ENCODE results near the gene C1QTNF2.
"Not testable (repeated sequence)": the region's sequence is repeated elsewhere in the genome, so short reads cannot be mapped to it uniquely, and the experiment has no call there.

The C1QTNF2 gene

DNA sequence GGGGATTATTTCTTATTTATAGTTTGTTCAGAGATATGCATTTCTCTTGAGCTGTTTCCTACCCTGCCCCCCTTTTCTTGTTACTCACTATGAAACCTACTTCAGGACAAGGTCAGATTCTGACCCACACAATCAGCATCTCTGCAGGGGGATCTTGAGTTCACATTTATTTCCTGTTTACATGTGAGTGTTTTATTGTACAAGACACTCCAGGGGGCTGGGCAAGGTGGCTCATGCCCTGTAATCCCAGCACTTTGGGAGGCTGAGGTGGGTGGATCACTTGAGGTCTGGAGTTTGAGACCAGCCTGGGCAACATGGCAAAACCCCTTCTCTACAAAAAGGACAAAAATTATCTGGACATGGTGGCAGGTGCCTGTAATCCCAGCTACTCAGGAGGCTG is 29.9 kb downstream of the C1QTNF2 start:
- not testable (repeated sequence) for DNase-seq

DNA sequence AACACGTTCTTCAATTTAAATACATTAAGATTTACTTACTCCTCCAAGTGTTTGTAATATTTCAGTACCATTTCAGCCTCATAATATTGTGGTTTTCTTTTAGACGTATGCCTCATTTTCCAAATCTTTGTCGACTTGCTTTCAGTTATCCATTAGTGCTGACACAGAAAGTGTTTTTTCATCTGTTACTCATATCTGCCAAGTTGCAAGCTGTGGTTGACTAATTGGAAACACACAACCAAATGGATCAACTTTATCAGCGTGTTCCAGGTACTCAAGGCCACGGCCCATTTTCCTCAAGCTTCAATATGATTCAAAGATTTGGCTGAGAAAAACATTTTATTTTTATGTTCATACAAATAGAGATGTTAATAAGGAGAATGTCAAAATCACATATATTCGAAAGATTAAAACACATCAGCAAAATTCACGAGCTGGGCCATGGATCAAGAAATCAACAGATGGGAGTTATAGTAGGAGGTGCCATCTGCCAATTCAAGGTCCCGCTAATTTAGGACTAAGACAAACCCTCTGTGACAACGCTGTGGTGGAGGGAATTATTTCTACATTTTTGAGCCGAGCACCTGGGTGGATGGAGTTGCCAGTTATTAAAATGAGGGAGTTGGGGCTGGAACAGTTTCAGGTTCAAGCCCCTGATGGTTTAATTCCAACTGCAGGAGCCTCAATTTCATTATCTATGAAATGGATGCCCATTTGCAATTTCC is 30.9 kb downstream of the C1QTNF2 start:
- DNase-seq: no peak

DNA sequence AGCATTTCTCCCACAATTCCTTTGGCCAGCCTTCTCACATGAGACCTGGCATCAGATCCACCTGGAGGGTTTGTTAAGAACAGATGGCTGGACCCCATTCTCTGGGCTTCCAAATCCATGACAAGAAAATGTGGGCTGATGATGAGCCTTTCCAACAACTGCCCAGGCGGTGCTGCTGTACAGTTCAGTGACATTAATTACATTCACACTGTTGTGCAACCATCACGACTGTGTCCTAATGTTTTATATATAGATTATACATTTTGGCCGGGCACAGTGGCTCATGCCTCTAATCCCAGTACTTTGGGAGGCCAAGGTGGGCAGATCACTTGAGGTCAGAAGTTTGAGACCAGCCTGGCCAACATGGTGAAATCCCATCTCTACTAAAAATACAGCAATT is 35.7 kb downstream of the C1QTNF2 start:
- DNase-seq: not testable (repeated sequence)

DNA sequence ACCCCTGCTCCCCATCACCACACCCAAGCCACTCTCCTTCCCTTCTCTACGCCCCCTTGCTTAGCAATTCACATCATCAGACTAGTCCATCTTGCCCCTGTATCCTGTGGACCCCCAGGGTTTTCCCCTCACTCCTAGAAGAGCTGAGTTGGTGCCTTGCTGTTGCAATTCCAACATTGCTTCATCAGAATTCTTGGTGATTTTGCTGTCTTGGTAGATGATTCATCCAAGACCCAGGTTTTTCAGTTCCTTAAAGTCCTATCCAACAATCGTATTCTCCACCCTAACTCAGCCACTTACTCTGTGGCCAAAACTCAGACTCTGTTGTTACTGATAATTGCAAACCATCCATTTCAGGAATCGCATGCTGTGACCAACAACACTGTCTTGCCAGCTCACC is 36.7 kb downstream of the C1QTNF2 start:
- no peak for DNase-seq

DNA sequence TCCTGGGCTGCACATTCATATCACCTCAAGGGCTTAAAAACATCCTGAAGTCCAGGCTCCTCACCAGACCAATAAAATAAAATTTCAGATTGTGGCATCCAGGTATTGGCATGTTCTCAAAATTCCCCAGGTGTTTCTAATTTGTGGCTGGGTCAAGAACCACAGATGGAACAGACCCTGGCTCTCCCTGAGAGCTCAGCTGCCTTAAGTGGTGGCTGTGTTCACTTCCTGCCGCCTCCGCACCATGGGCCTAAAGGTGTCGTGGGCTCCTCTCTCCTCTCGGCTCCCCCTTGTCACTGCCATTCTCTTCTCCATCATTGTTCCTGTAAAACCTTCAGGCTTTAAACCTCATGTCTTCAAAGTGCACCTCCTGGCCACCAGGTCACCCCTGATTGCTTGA is 40.2 kb downstream of the C1QTNF2 start:
- DNase-seq: no peak

DNA sequence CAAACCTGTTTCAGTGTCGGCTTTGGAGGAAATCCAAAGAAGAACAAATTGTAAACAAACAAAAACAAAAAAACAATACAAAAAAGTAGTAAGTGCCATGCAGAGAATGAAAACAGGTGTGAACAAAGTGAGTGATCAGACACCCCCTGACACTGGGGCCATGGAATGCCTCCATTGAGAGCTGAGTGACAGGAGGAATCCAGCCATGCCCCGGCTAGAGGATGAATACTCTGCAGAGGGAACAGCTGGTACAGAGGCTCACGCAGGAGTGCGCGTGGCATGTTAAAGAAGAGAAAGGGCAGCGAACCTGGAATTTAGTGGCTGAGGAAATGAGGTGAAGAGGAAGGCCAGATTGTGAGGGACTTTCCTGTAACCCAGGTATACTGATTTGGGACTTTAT is 42.6 kb downstream of the C1QTNF2 start:
- DNase-seq: no peak

DNA sequence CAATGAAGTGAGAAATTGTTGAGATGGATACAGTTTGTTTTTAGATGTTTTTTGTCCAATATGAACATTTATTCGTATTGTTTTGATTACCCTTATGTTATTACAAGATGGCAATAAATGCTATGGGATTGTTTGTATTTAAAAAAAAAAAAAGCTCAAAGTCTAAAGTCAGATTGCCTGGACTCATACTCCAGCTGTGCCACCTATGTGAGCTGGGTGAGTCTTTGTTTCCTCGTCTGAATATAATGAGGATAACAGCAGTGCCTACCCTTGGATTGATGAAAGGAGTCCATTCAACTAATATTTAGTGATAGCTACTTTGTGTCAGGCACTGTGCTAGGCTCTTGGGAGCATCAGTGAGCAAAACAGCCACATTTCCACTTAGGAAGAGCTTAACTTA is 43.4 kb downstream of the C1QTNF2 start:
- DNase-seq: no peak

DNA sequence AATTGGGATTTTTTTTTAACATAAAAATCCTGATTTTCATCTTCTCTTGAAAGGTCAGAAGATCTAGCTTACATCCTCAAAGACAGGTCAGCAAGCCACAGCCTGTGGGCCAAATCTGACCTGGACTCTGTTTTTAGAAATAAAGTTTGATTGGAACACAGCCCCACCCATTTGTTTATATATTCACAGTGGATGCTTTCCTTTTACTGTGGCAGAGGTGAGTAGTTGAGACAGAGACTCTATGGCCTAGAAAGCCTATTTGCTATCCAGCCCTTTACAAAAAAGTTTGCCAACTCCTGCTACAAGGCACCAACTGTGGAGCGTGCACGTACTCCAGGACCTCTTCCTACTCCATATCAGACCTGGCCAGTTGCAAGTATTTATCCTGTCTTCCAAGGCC is 44.7 kb downstream of the C1QTNF2 start:
- no peak for DNase-seq

DNA sequence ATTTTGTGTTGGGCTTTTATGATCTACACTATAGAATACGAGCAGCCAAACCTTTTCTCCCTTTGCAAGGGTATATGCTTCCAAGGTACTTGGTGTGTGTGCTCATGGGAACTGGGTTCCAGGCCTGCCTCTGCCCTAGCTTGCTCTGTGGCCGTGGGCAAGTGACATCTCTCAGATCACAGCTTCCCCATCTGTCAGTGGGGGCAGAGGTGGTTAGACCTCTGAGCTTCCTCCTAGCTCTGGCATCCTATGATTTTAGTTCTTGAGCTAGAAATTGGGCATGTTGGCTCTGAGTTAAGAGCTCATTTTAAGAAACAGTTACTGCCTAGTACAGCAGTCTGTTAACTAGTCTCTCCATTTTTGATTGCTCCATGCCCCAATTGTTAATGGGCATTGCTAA is 45.5 kb downstream of the C1QTNF2 start:
- DNase-seq: no peak

DNA sequence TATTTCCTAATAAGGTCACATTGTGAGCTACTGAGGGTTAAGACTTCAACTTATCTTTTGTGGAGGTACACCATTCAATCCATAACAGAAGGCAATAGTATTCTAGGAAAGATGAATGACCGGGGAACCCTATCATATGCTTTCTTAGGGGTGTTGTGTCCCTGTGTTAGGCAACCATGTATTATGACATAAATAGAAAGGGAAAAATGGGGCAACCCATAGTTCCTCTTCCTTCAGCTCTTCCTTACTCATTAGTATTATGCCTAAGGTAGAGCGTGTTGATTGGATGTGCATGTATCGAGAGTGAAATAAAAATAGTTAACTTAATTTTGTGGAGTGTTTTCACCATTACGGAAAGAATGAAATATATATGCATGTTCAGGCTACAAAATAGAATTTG is 52.0 kb downstream of the C1QTNF2 start:
- no peak for DNase-seq

DNA sequence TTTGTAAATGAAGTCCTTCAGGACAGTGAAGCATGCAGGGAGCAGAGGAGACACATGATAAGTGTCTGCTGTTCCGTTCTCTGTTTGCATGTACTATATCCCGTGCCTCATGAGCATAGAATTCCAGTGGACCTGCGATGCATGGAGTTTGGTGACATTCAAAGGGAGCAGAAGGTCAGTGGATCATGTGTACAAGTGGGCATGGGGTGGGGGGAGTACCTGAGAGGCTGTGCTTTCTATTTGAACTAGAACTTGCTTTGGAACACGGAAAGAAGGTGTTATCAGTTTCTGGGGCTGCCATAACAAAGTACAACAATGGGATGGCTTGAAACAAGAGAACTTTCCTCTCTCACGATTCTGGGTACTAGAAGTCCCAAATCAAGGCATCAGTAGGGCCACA is 53.0 kb downstream of the C1QTNF2 start:
- no peak for DNase-seq

DNA sequence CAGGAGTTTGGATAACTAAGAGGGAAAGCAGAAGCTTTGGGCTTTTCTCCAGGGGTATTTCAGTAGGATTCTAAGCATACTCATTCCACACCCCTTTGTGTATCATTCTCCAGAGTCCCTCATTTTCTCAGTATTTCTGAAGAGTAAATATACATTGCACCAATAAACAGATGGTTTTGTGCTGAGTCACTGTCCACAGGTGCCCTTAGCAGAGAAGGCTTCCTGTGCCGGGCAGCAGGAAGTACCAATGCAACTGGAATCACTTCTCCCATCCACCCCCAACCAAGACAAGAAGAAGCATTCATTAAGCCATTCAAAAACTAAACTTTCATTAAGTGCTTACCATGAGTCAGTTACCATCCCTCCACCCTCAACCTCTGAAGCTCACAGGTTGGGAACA is 54.5 kb downstream of the C1QTNF2 start:
- DNase-seq: no peak

DNA sequence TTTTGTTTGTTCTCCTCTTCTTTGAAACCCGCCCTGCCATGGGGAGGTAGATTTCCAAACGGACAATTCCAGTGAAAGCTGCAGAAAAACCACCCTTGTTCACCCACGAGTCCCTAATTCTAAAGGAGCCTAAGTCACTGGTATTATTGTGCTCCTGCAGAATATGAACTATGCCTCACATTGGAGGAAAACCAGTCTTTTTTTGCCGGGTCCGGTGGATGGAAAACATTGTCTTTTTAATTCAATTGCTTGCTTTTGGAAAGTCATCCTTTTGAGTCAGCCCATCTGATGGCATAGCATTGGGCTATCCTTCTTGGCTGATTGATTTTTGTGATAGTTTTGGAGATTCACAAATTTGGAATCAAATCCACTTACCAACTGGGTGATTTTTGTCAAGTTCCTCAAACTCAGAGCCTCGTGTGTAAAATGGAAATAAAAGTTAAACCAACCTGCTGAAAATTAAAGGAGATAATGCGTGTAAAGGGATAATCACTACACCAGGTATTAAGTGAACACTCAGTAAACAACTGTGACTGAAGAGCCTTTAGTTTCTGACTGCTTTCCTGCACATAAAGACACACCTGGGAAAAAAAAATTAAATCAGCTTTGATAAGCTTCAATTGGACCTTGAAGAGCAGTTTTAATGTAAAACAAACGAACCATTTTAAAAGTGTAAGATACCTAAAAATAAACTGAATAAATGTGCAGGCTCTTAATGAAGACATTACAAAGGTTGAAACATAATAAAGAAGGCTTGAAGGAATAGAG is 57.3 kb downstream of the C1QTNF2 start:
- no peak for DNase-seq

DNA sequence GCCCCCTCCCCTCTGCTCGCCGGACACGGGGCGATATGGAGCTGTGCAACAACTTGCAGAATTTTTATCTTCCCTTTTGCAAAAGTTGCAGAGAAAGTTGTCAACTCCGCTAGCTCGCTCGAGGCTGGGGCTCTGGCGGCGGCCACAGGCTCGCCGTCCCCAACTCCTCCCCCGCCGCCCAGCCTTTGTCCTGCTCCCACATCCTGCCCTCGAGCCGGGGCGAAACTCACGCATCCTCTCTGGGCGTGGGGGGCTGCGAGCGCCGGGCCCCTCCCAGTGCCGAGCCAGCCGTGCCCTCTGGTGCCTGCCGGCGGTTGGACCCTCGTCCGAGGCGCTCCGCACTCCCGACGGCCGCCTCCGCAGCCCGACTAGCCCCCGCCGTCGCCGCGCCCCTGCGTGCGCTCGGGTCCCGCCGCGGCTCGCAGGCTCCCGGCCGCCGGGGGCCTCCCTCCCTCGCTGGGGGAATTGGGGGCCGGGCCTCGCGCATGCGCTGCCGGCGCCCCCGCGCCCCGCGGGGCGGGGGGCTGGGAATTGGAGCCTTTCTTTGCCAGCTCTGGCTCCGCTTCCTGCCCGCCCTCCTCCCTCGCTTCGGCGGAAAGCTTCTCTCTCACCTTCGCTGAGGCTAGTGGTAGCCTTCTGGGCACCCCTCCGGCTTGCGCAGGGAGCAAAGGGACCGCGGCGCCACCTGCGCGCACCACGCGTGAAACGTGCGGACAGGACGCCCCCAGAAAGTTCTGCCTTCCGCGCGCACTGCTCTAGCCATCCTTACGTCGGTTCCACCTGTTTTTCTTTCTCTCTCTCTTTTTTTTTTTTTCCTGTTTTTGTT is 58.1 kb downstream of the C1QTNF2 start, which contains the start of gene CCNJL:
Gene CCNJL (minus strand): TSS at position 431 of the 826 bp plus-strand sequence. CDS start 641 bp downstream, outside the sequence.
- DNase-seq: no peak

DNA sequence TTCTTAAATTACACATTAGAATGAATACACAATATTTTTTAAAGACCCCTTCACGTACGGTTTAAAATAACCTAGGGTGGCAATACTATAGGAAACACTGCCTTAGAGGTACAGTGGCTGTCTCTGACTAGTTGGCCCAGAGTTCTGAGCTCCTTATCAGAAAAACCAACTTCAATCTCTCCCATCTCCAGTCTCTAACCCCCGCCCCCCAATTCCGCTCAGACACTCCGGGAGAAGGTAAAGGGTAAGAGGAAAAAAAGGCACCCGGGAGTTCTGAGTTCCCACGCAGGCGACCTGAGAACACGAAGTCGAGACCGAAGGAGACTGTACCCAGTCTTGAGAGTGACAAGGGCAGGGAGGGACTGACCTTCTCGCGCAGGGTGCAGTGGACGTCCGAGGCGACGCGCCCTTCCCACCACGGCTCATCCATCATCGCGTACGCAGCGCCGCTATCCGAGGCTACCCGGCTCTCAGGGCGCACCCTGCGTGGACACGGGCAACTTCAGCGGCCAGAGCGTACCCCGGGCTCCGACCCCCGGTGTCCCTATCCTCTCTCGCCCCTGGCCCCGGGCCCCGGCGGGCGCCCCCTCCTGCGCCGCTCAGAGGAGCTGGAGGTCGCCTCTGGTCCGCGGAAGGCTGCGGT is 58.8 kb downstream of the C1QTNF2 start:
- no peak for DNase-seq

DNA sequence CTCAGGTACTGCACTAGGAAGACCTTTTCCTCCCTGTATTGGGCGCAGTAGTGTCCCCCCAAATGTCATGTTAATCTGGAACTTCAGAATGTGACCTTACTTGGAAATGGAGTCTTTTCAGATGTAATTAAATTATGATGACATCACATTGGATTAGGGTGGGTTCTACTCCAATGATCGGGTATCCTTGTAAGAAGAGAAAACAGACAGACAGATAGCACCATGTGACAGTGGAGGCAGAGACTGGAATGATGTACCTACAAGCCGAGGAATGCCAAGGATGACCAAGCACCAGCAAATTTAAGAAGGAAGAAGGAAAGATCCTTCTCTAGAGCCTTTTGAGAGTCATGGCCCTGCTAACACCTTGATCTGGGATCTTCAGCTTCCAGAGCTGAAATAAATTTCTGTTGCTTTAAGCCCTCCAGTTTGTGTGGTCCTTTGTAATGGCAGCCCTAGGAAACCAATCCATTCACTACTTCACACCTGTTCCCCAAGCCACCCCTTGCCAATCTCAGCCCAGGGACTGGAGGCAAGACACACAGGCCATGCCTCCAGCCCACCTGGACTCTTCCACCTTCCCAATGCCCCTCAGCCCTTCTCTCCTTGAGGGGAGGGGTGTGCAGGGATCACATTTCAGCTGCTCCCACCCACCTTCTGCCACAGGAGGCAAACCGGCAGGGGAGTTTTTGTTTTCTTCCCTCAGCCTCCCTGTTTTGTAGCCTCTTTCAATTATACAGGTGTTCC is 59.7 kb downstream of the C1QTNF2 start:
- DNase-seq: no peak

DNA sequence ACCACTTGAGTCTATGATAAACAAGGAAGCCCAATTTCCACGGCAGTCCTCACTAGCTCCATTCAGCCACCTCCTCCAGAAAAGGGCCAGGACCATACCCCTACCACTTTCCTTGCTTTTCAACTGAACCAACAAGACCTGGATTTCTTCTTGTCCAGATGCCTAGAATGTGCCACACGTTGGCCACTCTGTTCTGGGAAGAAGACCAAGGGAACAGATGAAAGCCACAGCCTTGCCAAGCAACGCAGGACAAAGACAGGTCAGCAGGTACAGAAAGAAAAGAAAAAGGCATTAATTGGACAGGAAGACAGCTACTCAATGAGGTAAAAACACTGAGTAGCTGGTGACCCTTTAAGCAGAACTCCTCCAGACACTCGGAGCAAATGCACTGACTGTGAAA is 60.3 kb downstream of the C1QTNF2 start:
- DNase-seq: no peak

DNA sequence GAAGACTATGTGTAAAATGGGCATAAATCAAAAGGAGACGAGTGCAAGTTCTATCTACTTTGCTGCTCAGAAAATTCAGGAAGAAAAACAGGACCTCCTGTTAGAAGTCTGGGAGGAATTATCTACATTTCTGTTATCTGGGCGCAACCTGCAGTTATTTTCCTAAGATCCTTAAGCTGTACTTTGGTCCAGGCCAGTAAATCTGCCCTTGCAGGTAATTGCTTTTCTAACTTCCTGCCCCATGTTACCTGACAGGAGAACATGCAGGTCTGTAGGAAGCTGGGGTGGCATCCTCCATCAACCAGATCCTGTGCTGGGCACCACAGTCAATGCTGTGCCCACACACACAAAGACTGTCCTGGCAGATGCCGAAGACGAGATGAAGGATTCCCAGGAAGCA is 63.7 kb downstream of the C1QTNF2 start:
- no peak for DNase-seq

DNA sequence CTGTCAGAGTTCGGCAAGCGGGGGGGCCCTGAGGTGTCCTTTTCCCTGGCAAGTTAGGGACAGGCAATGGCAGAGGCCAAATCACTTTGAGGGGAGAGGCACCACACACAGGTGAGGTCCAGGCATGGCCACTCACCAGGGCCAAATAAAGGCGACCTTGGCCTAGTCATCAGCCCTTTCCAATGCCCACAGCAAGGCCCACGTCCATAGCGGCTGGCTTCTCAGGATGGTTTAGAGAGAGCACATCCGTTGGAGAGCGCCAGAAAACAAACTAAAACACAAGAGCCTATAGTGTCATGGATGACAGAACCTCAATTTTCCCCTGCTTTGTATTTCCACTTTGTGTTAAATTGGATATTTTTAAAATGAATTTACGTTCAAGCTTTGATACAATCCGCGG is 65.1 kb downstream of the C1QTNF2 start:
- no peak for DNase-seq

DNA sequence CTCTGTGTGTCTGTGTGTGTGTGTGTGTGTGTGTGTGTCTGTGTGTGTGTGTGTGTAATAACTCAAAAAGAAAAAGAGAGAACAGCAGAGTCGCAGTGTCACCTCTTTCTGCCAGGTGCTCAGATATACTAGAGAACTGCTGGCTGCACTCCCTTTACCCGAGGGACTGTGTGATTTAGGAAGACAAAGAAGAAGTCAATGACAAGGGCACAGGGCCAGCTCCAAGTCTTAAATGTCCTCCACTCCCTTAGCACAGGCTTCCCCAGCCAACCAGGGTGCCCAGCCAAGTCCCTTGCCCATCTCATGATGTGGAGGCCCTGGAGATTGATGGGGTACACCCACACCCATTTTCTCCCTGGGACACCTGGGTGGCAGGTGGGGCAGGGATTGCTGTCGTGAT is 66.7 kb downstream of the C1QTNF2 start:
- DNase-seq: no peak

DNA sequence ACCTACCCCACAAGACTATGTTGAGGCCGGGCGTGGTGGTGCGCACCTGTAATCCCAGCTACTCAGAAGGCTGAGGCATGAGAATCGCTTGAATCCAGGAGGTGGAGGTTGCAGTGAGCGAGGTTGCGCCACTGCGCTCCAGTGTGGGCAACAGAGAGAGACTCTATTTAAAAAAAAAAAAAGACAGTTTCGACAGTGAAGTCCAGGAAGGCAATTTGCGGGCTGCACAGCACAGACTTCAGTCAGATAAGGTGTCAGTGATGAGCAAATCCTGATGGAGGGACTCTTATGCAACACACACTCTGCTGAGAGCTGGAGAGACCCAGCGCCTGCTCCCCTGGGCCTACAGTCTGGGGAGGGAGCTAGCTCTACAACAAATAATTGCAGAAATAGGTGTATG is 72.2 kb downstream of the C1QTNF2 start:
- no peak for DNase-seq

DNA sequence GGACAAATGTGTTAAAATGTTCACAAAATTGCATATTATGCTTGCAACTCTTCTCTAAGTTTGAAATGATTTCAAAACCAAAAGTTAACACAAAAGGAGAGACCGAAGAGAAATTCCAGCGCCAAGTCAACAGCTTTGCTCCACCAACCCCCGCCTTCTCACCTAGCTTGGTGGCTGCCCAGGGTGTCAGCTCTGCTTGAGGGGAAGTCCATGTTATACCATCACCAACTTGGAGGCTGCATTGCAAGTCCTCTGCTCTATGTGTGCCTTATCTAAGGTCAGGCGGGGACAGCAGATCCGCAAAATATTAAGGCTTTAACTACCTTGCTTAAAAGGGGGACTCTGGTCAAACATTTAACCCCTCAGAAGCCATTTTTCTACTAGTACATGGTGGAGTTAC is 72.7 kb downstream of the C1QTNF2 start:
- no peak for DNase-seq
